Lower leg skin (tissue), 4 donors: ENCODE measurements around the gene PLD5. TPM values are rescaled to one million over a fixed set of nuclear protein-coding genes. Genes with fewer than 3 reads are reported as not detected.

Source experiments
- DNase-seq, 2 donors: peaks; one replicate each; pipeline ENCODE4 v3.0.0-alpha.2; 2019; ENCODE audit warnings: low spot score in 2 of 2
- H3K4me3 ChIP-seq: fragments of 200-600 bp; sonication (generic); 2 replicates; pipeline ENCODE4 v1.5.1; 2017; ENCODE audit warnings: mild to moderate bottlenecking, low read depth; ENCODE audit not compliant: poor library complexity, severe bottlenecking
- CTCF ChIP-seq, 3 donors: fragments of 450-650 bp; IDR thresholded peaks; one replicate each; pipeline ENCODE4 v1.5.1; 2016; ENCODE audit warnings: antibody characterized with exemption in 3 of 3, mild to moderate bottlenecking in 3 of 3, moderate library complexity in 2 of 3
- POLR2A ChIP-seq, 2 donors: fragments of 450-650 bp; IDR thresholded peaks; one replicate each; pipeline ENCODE4 v1.6.1; 2016 to 2017; ENCODE audit warnings: antibody characterized with exemption in 2 of 2, mild to moderate bottlenecking in 1 of 2, moderate library complexity in 1 of 2
- WGBS, 2 donors: methylation state at CpG; one replicate each; pipeline ENCODE4 v1.1.5; 2018; 5-methylcytosine and 5-hydroxymethylcytosine counted together
- intact Hi-C: fragments of 100-400 bp; cut with DNase I; formaldehyde crosslinking; loops from one replicate; pipeline ENCODE4 v1.15.0; 2023; ENCODE audit warnings: low total_unique reads
- total RNA-seq, 4 donors: library from RNA; depleted of rRNA; stranded (reverse); fragments of >200 nt; gene quantifications; one replicate each; pipeline ENCODE4 v1.1.0, GENCODE V29; 2016

The PLD5 gene
- total RNA-seq, 4 donors from 2014 or later: 0.17 to 0.32 (median 0.25) TPM; not detected in 1

GRCh38 chr1:242203262-242203661, 321.2 kb downstream of the PLD5 start:
- intact Hi-C loops: no loop called here
- no peak for DNase-seq
- 80 to 82% methylated on average over 6 of the region's 6 CpGs for WGBS, 2 donors
- no peak for TF ChIP-seq CTCF (IDR thresholded peaks at IDR 0.05)
- no peak for TF ChIP-seq POLR2A (IDR thresholded peaks at IDR 0.05)
- H3K4me3 ChIP-seq: no peak overlapping the region

GRCh38 chr1:242201090-242201489, 323.4 kb downstream of the PLD5 start:
- 57 to 58% methylated on average over 2 of the region's 2 CpGs for WGBS, 2 donors
- DNase-seq: no peak
- H3K4me3 ChIP-seq: no peak overlapping the region
- TF ChIP-seq POLR2A (IDR thresholded peaks at IDR 0.05) (no peak), CTCF (IDR thresholded peaks at IDR 0.05) (no peak)
- intact Hi-C loops: no loop called here

- 70 to 71% methylated on average over 8 of the region's 8 CpGs for WGBS, 2 donors
- intact Hi-C loops: no loop called here
- no peak for DNase-seq
- no peak overlapping the region for H3K4me3 ChIP-seq
- no peak for TF ChIP-seq POLR2A (IDR thresholded peaks at IDR 0.05)
- TF ChIP-seq CTCF (IDR thresholded peaks at IDR 0.05): no peak
Measured at GRCh38 chr1:242199776-242200458, 324.6 kb downstream of the PLD5 start.

- no peak for DNase-seq
Measured at GRCh38 chr1:242197907-242198820, 326.3 kb downstream of the PLD5 start.

GRCh38 chr1:242196914-242197313, 327.6 kb downstream of the PLD5 start:
- H3K4me3 ChIP-seq: no peak overlapping the region
- intact Hi-C loops: no loop called here
- WGBS, 2 donors: 84 to 87% methylated on average over 5 of the region's 5 CpGs
- no peak for DNase-seq
- no peak for TF ChIP-seq CTCF (IDR thresholded peaks at IDR 0.05)
- TF ChIP-seq POLR2A (IDR thresholded peaks at IDR 0.05): no peak

More at GRCh38 chr1:242197907-242198820, 326.3 kb downstream of the PLD5 start:
- 71 to 78% methylated on average over 9 of the region's 9 CpGs for WGBS, 2 donors
- no peak for TF ChIP-seq CTCF (IDR thresholded peaks at IDR 0.05)
- TF ChIP-seq POLR2A (IDR thresholded peaks at IDR 0.05): no peak
- intact Hi-C loops: no loop called here
- no peak overlapping the region for H3K4me3 ChIP-seq
